ENCODE measurements around the gene PHACTR1.

Gene PHACTR1

DNA sequence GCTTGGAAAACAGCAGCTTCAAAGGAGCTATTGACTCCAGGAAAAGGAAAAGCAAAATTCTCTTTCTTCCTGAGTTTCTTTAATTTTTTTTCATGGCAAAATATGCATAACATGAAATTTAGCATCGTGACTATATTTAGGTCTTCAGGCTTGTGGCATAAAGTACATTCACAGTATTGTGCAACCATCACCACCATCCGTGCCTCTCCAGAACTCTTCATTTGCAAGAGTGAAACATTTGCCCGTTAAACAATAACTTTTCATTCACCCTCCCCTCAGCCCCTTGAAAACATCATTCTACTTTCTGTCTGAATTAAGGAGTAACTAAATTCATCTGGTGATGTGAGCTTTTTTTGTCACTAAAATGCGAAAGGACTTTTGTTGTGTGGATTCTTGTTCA, 251.7 kb downstream of the PHACTR1 start:
- no peak overlapping the region for H2BK120ac ChIP-seq (ENCODE audit: low read depth, low read length)
- no peaks in the 10 kb centered on the region for H3K4me1 ChIP-seq (ENCODE audit: control insufficient read depth in 2 of 2, insufficient read depth in 1 of 2, low read depth in 1 of 2, low read length in 2 of 2)
- H2AK5ac ChIP-seq (ENCODE audit: low read depth, low read length) = no peak overlapping the region
- no peak overlapping the region for H3K23ac ChIP-seq (ENCODE audit: low read depth, low read length, poor library complexity)
- no peak overlapping the region for H3K4me3 ChIP-seq (ENCODE audit: low read length in 2 of 2)
- H3K4me2 ChIP-seq (ENCODE audit: insufficient read depth, low read length, poor library complexity, severe bottlenecking) = no peak overlapping the region
- H3K27ac ChIP-seq (replicated peaks; ENCODE audit: low read length) = no peak overlapping the region
- H4K91ac ChIP-seq (ENCODE audit: low read depth, low read length, poor library complexity) = no peak overlapping the region
- no peak overlapping the region for H2BK5ac ChIP-seq (ENCODE audit: low read length)
- H3K18ac ChIP-seq (ENCODE audit: low read length) = no peak overlapping the region
- H3K14ac ChIP-seq (ENCODE audit: low read length) = no peak overlapping the region
- H2BK15ac ChIP-seq (ENCODE audit: low read length) = no peak overlapping the region
- H3K4ac ChIP-seq (ENCODE audit: low read length) = no peak overlapping the region
- no peaks in the 10 kb centered on the region for H3K36me3 ChIP-seq (replicated peaks in 1 of 2; ENCODE audit: control insufficient read depth in 2 of 2, insufficient read depth in 2 of 2, low read length in 2 of 2)
- no peaks in the 10 kb centered on the region for H3K9me3 ChIP-seq (replicated peaks in 1 of 2; ENCODE audit: control insufficient read depth in 2 of 2, insufficient read depth in 1 of 2, low read depth in 1 of 2, low read length in 2 of 2)
- H3K27me3 ChIP-seq (ENCODE audit: control insufficient read depth in 3 of 3, insufficient read depth in 3 of 3, low read depth in 1 of 3, low read length in 3 of 3) = no peaks in the 10 kb centered on the region
- H3K79me1 ChIP-seq (ENCODE audit: low read depth, low read length) = no peaks in the 10 kb centered on the region
- no CpG with 5 or more reads among the region's 4 CpGs for WGBS, 2 donors (ENCODE audit: extremely low coverage in 2 of 2, insufficient read length in 2 of 2, insufficient replicate concordance in 1 of 2)
- H4K8ac ChIP-seq (ENCODE audit: low read depth, low read length) = no peak overlapping the region
- H2AFZ ChIP-seq (ENCODE audit: low read length) = no peak overlapping the region
- no peak overlapping the region for H3K9ac ChIP-seq (ENCODE audit: low read depth, low read length, poor library complexity)
- H2BK12ac ChIP-seq (ENCODE audit: low read length) = no peak overlapping the region
- no peak for DNase-seq (ENCODE audit: low spot score)

GRCh38 chr6:12968839-12969558, 252.4 kb downstream of the PHACTR1 start:
- DNase-seq (ENCODE audit: low spot score) = no peak
- no peak overlapping the region for H3K27ac ChIP-seq (replicated peaks; ENCODE audit: low read length)
- H3K14ac ChIP-seq (ENCODE audit: low read length) = no peak overlapping the region
- no CpG with 5 or more reads among the region's 5 CpGs for WGBS, 2 donors (ENCODE audit: extremely low coverage in 2 of 2, insufficient read length in 2 of 2, insufficient replicate concordance in 1 of 2)
- H3K4me1 ChIP-seq (ENCODE audit: control insufficient read depth in 2 of 2, insufficient read depth in 1 of 2, low read depth in 1 of 2, low read length in 2 of 2) = no peaks in the 10 kb centered on the region
- H3K18ac ChIP-seq (ENCODE audit: low read length) = no peak overlapping the region
- H4K91ac ChIP-seq (ENCODE audit: low read depth, low read length, poor library complexity) = no peak overlapping the region
- no peak overlapping the region for H2AK5ac ChIP-seq (ENCODE audit: low read depth, low read length)
- no peak overlapping the region for H3K4ac ChIP-seq (ENCODE audit: low read length)
- no peak overlapping the region for H3K4me2 ChIP-seq (ENCODE audit: insufficient read depth, low read length, poor library complexity, severe bottlenecking)
- no peaks in the 10 kb centered on the region for H3K79me1 ChIP-seq (ENCODE audit: low read depth, low read length)
- H4K8ac ChIP-seq (ENCODE audit: low read depth, low read length) = no peak overlapping the region
- H3K4me3 ChIP-seq (ENCODE audit: low read length in 2 of 2) = no peak overlapping the region
- no peaks in the 10 kb centered on the region for H3K36me3 ChIP-seq (replicated peaks in 1 of 2; ENCODE audit: control insufficient read depth in 2 of 2, insufficient read depth in 2 of 2, low read length in 2 of 2)
- no peak overlapping the region for H2AFZ ChIP-seq (ENCODE audit: low read length)
- no peak overlapping the region for H2BK120ac ChIP-seq (ENCODE audit: low read depth, low read length)
- no peaks in the 10 kb centered on the region for H3K27me3 ChIP-seq (ENCODE audit: control insufficient read depth in 3 of 3, insufficient read depth in 3 of 3, low read depth in 1 of 3, low read length in 3 of 3)
- H3K9ac ChIP-seq (ENCODE audit: low read depth, low read length, poor library complexity) = no peak overlapping the region
- no peaks in the 10 kb centered on the region for H3K9me3 ChIP-seq (replicated peaks in 1 of 2; ENCODE audit: control insufficient read depth in 2 of 2, insufficient read depth in 1 of 2, low read depth in 1 of 2, low read length in 2 of 2)
- no peak overlapping the region for H2BK12ac ChIP-seq (ENCODE audit: low read length)
- no peak overlapping the region for H3K23ac ChIP-seq (ENCODE audit: low read depth, low read length, poor library complexity)
- no peak overlapping the region for H2BK5ac ChIP-seq (ENCODE audit: low read length)
- no peak overlapping the region for H2BK15ac ChIP-seq (ENCODE audit: low read length)

DNA sequence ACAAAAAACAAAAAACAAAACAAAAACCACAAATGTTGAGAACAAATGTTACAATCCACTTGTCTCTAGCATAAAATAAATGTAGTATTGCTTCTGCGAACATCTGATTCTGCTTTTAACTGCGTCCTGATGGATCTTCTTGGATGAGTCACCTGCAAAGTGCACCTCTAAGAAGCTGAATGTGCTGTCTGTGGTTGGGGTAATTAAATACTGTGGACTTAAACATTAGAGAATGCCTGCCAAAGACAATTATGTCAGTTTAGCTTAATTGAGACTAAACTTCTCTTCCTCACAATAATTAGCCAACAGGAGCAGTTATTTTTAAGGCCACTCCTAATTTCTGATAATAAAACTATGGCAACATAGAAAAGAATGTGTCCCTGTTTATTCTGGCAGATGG, 253.4 kb downstream of the PHACTR1 start:
- H3K4ac ChIP-seq (ENCODE audit: low read length) = no peak overlapping the region
- H3K27ac ChIP-seq (replicated peaks; ENCODE audit: low read length) = no peak overlapping the region
- H3K4me3 ChIP-seq (ENCODE audit: low read length in 2 of 2) = no peak overlapping the region
- H3K9me3 ChIP-seq (replicated peaks in 1 of 2; ENCODE audit: control insufficient read depth in 2 of 2, insufficient read depth in 1 of 2, low read depth in 1 of 2, low read length in 2 of 2) = no peaks in the 10 kb centered on the region
- WGBS, 2 donors (ENCODE audit: extremely low coverage in 2 of 2, insufficient read length in 2 of 2, insufficient replicate concordance in 1 of 2) = no CpG with 5 or more reads among the region's 2 CpGs
- no peak overlapping the region for H2BK120ac ChIP-seq (ENCODE audit: low read depth, low read length)
- H3K4me1 ChIP-seq (ENCODE audit: control insufficient read depth in 2 of 2, insufficient read depth in 1 of 2, low read depth in 1 of 2, low read length in 2 of 2) = no peaks in the 10 kb centered on the region
- no peak overlapping the region for H3K18ac ChIP-seq (ENCODE audit: low read length)
- H4K8ac ChIP-seq (ENCODE audit: low read depth, low read length) = no peak overlapping the region
- no peak overlapping the region for H2AFZ ChIP-seq (ENCODE audit: low read length)
- H3K9ac ChIP-seq (ENCODE audit: low read depth, low read length, poor library complexity) = no peak overlapping the region
- DNase-seq (ENCODE audit: low spot score) = no peak
- no peak overlapping the region for H2BK12ac ChIP-seq (ENCODE audit: low read length)
- no peaks in the 10 kb centered on the region for H3K36me3 ChIP-seq (replicated peaks in 1 of 2; ENCODE audit: control insufficient read depth in 2 of 2, insufficient read depth in 2 of 2, low read length in 2 of 2)
- H3K4me2 ChIP-seq (ENCODE audit: insufficient read depth, low read length, poor library complexity, severe bottlenecking) = no peak overlapping the region
- H3K79me1 ChIP-seq (ENCODE audit: low read depth, low read length) = no peaks in the 10 kb centered on the region
- H2BK15ac ChIP-seq (ENCODE audit: low read length) = no peak overlapping the region
- no peaks in the 10 kb centered on the region for H3K27me3 ChIP-seq (ENCODE audit: control insufficient read depth in 3 of 3, insufficient read depth in 3 of 3, low read depth in 1 of 3, low read length in 3 of 3)
- no peak overlapping the region for H2BK5ac ChIP-seq (ENCODE audit: low read length)
- H4K91ac ChIP-seq (ENCODE audit: low read depth, low read length, poor library complexity) = no peak overlapping the region
- H3K23ac ChIP-seq (ENCODE audit: low read depth, low read length, poor library complexity) = no peak overlapping the region
- no peak overlapping the region for H2AK5ac ChIP-seq (ENCODE audit: low read depth, low read length)
- no peak overlapping the region for H3K14ac ChIP-seq (ENCODE audit: low read length)

- Histone ChIP-seq H3K9me3 (replicated peaks in 1 of 2; ENCODE audit: control insufficient read depth in 2 of 2, insufficient read depth in 1 of 2, low read depth in 1 of 2, low read length in 2 of 2) (no peaks in the 10 kb centered on the region), H3K14ac (ENCODE audit: low read length) (no peak overlapping the region), H3K23ac (ENCODE audit: low read depth, low read length, poor library complexity) (no peak overlapping the region), H3K4me1 (ENCODE audit: control insufficient read depth in 2 of 2, insufficient read depth in 1 of 2, low read depth in 1 of 2, low read length in 2 of 2) (no peaks in the 10 kb centered on the region), H3K27me3 (ENCODE audit: control insufficient read depth in 3 of 3, insufficient read depth in 3 of 3, low read depth in 1 of 3, low read length in 3 of 3) (no peaks in the 10 kb centered on the region), H3K36me3 (replicated peaks in 1 of 2; ENCODE audit: control insufficient read depth in 2 of 2, insufficient read depth in 2 of 2, low read length in 2 of 2) (no peaks in the 10 kb centered on the region), H3K9ac (ENCODE audit: low read depth, low read length, poor library complexity) (no peak overlapping the region), H3K4ac (ENCODE audit: low read length) (no peak overlapping the region), H2AK5ac (ENCODE audit: low read depth, low read length) (no peak overlapping the region), H2BK120ac (ENCODE audit: low read depth, low read length) (no peak overlapping the region), H2BK5ac (ENCODE audit: low read length) (no peak overlapping the region), H3K27ac (replicated peaks; ENCODE audit: low read length) (no peak overlapping the region), H3K4me3 (ENCODE audit: low read length in 2 of 2) (no peak overlapping the region), H4K8ac (ENCODE audit: low read depth, low read length) (no peak overlapping the region), H3K4me2 (ENCODE audit: insufficient read depth, low read length, poor library complexity, severe bottlenecking) (no peak overlapping the region), H2AFZ (ENCODE audit: low read length) (no peak overlapping the region), H2BK15ac (ENCODE audit: low read length) (no peak overlapping the region), H2BK12ac (ENCODE audit: low read length) (no peak overlapping the region), H3K18ac (ENCODE audit: low read length) (no peak overlapping the region), H3K79me1 (ENCODE audit: low read depth, low read length) (no peaks in the 10 kb centered on the region), H4K91ac (ENCODE audit: low read depth, low read length, poor library complexity) (no peak overlapping the region)
- no CpG with 5 or more reads among the region's 4 CpGs for WGBS, 2 donors (ENCODE audit: extremely low coverage in 2 of 2, insufficient read length in 2 of 2, insufficient replicate concordance in 1 of 2)
- DNase-seq (ENCODE audit: low spot score) = no peak
These were observed 256.8 kb downstream of the PHACTR1 start for GRCh38 chr6:12973386-12973785.
